ENCODE measurements around the gene KPNA6.
"Not testable (repeated sequence)": the region's sequence is repeated elsewhere in the genome, so short reads cannot be mapped to it uniquely, and the experiment has no call there.

DNA sequence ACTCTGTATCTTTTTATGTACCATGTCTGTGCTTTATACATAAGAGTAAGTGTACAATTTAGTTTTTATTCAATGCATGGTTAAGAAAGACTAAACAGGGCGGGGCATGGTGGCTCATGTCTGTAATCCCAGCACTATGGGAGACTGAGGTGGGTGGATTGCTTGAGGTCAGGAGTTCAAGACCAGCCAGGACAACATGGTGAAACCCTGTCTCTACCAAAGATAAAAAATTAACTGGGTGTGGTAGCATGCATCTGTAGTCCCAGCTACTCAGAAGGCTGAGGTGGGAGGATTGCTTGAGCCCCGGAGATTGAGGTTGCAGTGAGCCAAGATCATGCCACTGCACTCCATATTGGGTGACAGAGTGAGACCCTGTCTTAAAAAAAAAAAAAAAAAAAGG, 15.5 kb downstream of the KPNA6 start:
- not testable (repeated sequence) for TF ChIP-seq TCF7L2 (IDR thresholded peaks at IDR 0.05; ENCODE audit: low read depth, low read length); SIN3A (IDR thresholded peaks at IDR 0.05; ENCODE audit: borderline replicate concordance, insufficient read depth, low read depth, low read length); POLR2AphosphoS5 (IDR thresholded peaks at IDR 0.05; ENCODE audit: low read depth, low read length)
- TF ChIP-seq, protein P1, sequence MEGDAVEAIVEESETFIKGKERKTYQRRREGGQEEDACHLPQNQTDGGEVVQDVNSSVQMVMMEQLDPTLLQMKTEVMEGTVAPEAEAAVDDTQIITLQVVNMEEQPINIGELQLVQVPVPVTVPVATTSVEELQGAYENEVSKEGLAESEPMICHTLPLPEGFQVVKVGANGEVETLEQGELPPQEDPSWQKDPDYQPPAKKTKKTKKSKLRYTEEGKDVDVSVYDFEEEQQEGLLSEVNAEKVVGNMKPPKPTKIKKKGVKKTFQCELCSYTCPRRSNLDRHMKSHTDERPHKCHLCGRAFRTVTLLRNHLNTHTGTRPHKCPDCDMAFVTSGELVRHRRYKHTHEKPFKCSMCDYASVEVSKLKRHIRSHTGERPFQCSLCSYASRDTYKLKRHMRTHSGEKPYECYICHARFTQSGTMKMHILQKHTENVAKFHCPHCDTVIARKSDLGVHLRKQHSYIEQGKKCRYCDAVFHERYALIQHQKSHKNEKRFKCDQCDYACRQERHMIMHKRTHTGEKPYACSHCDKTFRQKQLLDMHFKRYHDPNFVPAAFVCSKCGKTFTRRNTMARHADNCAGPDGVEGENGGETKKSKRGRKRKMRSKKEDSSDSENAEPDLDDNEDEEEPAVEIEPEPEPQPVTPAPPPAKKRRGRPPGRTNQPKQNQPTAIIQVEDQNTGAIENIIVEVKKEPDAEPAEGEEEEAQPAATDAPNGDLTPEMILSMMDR (IDR thresholded peaks at IDR 0.05) = not testable (repeated sequence)
- TF ChIP-seq, protein P2, sequence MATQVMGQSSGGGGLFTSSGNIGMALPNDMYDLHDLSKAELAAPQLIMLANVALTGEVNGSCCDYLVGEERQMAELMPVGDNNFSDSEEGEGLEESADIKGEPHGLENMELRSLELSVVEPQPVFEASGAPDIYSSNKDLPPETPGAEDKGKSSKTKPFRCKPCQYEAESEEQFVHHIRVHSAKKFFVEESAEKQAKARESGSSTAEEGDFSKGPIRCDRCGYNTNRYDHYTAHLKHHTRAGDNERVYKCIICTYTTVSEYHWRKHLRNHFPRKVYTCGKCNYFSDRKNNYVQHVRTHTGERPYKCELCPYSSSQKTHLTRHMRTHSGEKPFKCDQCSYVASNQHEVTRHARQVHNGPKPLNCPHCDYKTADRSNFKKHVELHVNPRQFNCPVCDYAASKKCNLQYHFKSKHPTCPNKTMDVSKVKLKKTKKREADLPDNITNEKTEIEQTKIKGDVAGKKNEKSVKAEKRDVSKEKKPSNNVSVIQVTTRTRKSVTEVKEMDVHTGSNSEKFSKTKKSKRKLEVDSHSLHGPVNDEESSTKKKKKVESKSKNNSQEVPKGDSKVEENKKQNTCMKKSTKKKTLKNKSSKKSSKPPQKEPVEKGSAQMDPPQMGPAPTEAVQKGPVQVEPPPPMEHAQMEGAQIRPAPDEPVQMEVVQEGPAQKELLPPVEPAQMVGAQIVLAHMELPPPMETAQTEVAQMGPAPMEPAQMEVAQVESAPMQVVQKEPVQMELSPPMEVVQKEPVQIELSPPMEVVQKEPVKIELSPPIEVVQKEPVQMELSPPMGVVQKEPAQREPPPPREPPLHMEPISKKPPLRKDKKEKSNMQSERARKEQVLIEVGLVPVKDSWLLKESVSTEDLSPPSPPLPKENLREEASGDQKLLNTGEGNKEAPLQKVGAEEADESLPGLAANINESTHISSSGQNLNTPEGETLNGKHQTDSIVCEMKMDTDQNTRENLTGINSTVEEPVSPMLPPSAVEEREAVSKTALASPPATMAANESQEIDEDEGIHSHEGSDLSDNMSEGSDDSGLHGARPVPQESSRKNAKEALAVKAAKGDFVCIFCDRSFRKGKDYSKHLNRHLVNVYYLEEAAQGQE (IDR thresholded peaks at IDR 0.05; ENCODE audit: insufficient read depth in 1 of 2, low read depth in 2 of 2, low read length in 1 of 2) = not testable (repeated sequence)

All from Panc1 (cell line).